ENCODE results near the gene HYAL2.
"Not testable (repeated sequence)": the region's sequence is repeated elsewhere in the genome, so short reads cannot be mapped to it uniquely, and the experiment has no call there.

The HYAL2 gene

GRCh38 chr3:50327943-50328691 is 5.6 kb upstream of the HYAL2 start, which contains the start of gene TUSC2:
Gene TUSC2 (minus strand): TSS chr3:50328223. CDS start chr3:50328099, 124 bp downstream.
- peak; percentile 98 for DNase-seq

- no peak for DNase-seq
Measured at GRCh38 chr3:50327129-50327528, 4.6 kb upstream of the HYAL2 start.

- DNase-seq = no peak
Measured at GRCh38 chr3:50326182-50326541, 3.6 kb upstream of the HYAL2 start.

- no peak for DNase-seq
Measured at GRCh38 chr3:50325497-50326181, 3.1 kb upstream of the HYAL2 start.

- DNase-seq = no peak
Measured at GRCh38 chr3:50325113-50325480, 2.6 kb upstream of the HYAL2 start.

GRCh38 chr3:50324351-50325112 is 2.0 kb upstream of the HYAL2 start:
- DNase-seq = peak; percentile 74

- DNase-seq = no peak
Measured at GRCh38 chr3:50323614-50324199, 1.2 kb upstream of the HYAL2 start.

GRCh38 chr3:50323092-50323600 is 601 bp upstream of the HYAL2 start:
- DNase-seq = no peak

GRCh38 chr3:50322115-50322385 is 495 bp downstream of the HYAL2 start:
- no peak for DNase-seq

- DNase-seq = peak; percentile 91
Measured at GRCh38 chr3:50321336-50322114, 1.0 kb downstream of the HYAL2 start.

GRCh38 chr3:50320853-50321335 is 1.7 kb downstream of the HYAL2 start:
- DNase-seq = peak; percentile 79

GRCh38 chr3:50319894-50320625 is 2.5 kb downstream of the HYAL2 start:
- no peak for DNase-seq

- no peak for DNase-seq
Measured at GRCh38 chr3:50319181-50319893, 3.2 kb downstream of the HYAL2 start.

- no peak for DNase-seq
Measured at GRCh38 chr3:50318615-50319014, 3.9 kb downstream of the HYAL2 start.

GRCh38 chr3:50318163-50318562 is 4.4 kb downstream of the HYAL2 start:
- no peak for DNase-seq

GRCh38 chr3:50317300-50317699 is 5.2 kb downstream of the HYAL2 start:
- DNase-seq = no peak

- peak; percentile 60 for DNase-seq
Measured at GRCh38 chr3:50316657-50317242, 5.8 kb downstream of the HYAL2 start.

GRCh38 chr3:50314816-50315215 is 7.7 kb downstream of the HYAL2 start:
- DNase-seq = no peak

GRCh38 chr3:50314342-50314741 is 8.2 kb downstream of the HYAL2 start:
- DNase-seq = no peak

GRCh38 chr3:50312041-50312440 is 10.5 kb downstream of the HYAL2 start:
- DNase-seq = not testable (repeated sequence)

- no peak for DNase-seq
Measured at GRCh38 chr3:50304601-50305000, 17.9 kb downstream of the HYAL2 start.

All from stimulated activated CD4-positive, alpha-beta T cell treated with anti-CD3 and anti-CD28 coated beads, Interleukin-15, amount 100 ng/mL, for 24 hours (primary cell).